Measurements from ENCODE around the gene LCE1D.

Gene LCE1D

GRCh38 chr1:152817309-152817708 lies 20.8 kb downstream of the LCE1D start:
- DNase-seq = no peak

- no peak for DNase-seq
Measured at GRCh38 chr1:152823294-152823693, 26.8 kb downstream of the LCE1D start.

GRCh38 chr1:152824964-152825363 lies 28.4 kb downstream of the LCE1D start:
- no peak for DNase-seq

- DNase-seq = no peak
Measured at GRCh38 chr1:152827173-152827572, 30.7 kb downstream of the LCE1D start, which contains the start of gene LCE1A. Gene LCE1A (plus strand): TSS chr1:152827473. CDS start chr1:152827473, 0 bp downstream.

- DNase-seq = no peak
Measured at GRCh38 chr1:152836870-152837269, 40.3 kb downstream of the LCE1D start.

GRCh38 chr1:152842556-152842955 lies 46.0 kb downstream of the LCE1D start, which contains the start of gene LCE6A:
Gene LCE6A (plus strand): TSS chr1:152842856. CDS start chr1:152843521, 665 bp downstream.
- DNase-seq = no peak
